ENCODE measurements around the gene MT1G. TPM values are rescaled to one million over a fixed set of nuclear protein-coding genes. Genes with fewer than 3 reads are reported as not detected.

Gene MT1G
- total and polyA plus RNA-seq, 7 experiments from 2014 or later, result 1.2 to 36.1 TPM; not detected in 5

- H3K4me1 ChIP-seq (ENCODE audit: control insufficient read depth in 2 of 2, insufficient read depth in 2 of 2, low read length in 2 of 2), result peaks cover 4 to 10% of the 10 kb centered on the region in 2 donors
- H3K27ac ChIP-seq (ENCODE audit: low read depth, low read length), result no peak overlapping the region
- Mint-ChIP-seq H3K4me1 (peaks cover 16 to 45% (median 27%) of the 10 kb centered on the region in 7 donors), H3K4me3 (peak overlapping the region in 8 of 10 donors; percentile 49 to 85 (median 65)), H3K9me3 (peaks cover 0 to 4% (median 0%) of the 10 kb centered on the region in 11 donors), H3K36me3 (peaks cover 0 to 4% (median 0%) of the 10 kb centered on the region in 5 donors), H3K27ac (no peak overlapping the region), H3K27me3 (peaks cover 67 to 80% (median 71%) of the 10 kb centered on the region in 5 donors)
- H3K27me3 ChIP-seq (ENCODE audit: control insufficient read depth in 2 of 2, insufficient read depth in 2 of 2, low read length in 2 of 2), result peaks cover 3 to 35% of the 10 kb centered on the region in 2 donors
- no peak for ATAC-seq
- H3K36me3 ChIP-seq (ENCODE audit: control insufficient read depth in 2 of 3, insufficient read depth in 3 of 3, low read length in 3 of 3), result no peaks in the 10 kb centered on the region
- no peak overlapping the region for H3K4me3 ChIP-seq (ENCODE audit: low read length)
- H3K9me3 ChIP-seq (ENCODE audit: control insufficient read depth in 2 of 3, low read length in 3 of 3), result no peaks in the 10 kb centered on the region
- intact Hi-C loops (cut with micrococcal nuclease), result no loop called here
- CTCF ChIA-PET, result no interaction called here
- DNase-seq, result no peak
- POLR2A ChIA-PET, result interaction anchor here (1.0 kb wide), 1 partner anchor 9 kb away, joined by 5 read pairs; no protein-coding TSS in a partner anchor
Observed at GRCh38 chr16:56632848-56633365, 35.0 kb downstream of the MT1G start.

- POLR2A ChIA-PET, result interaction anchor here (1.0 kb wide), 1 partner anchor 8 kb away, joined by 5 read pairs; no protein-coding TSS in a partner anchor
- no peaks in the 10 kb centered on the region for H3K36me3 ChIP-seq (ENCODE audit: control insufficient read depth in 2 of 3, insufficient read depth in 3 of 3, low read length in 3 of 3)
- Mint-ChIP-seq H3K27ac (no peak within 1 kb of the TSS), H3K9me3 (peaks cover 0 to 4% (median 0%) of the 10 kb centered on the region in 11 donors), H3K4me1 (peaks cover 13 to 39% (median 24%) of the 10 kb centered on the region in 7 donors), H3K4me3 (peak within 1 kb of the TSS; percentile 56 to 88 (median 73)), H3K27me3 (peaks cover 61 to 74% (median 65%) of the 10 kb centered on the region in 5 donors), H3K36me3 (peaks cover 0 to 4% (median 0%) of the 10 kb centered on the region in 5 donors)
- H3K4me3 ChIP-seq (ENCODE audit: low read length), result no peak within 1 kb of the TSS
- intact Hi-C loops (cut with micrococcal nuclease), result no loop called here
- ATAC-seq (peak; percentile 41), DNase-seq (no peak)
- peaks cover 3 to 34% of the 10 kb centered on the region in 2 donors for H3K27me3 ChIP-seq (ENCODE audit: control insufficient read depth in 2 of 2, insufficient read depth in 2 of 2, low read length in 2 of 2)
- CTCF ChIA-PET, result interaction anchor here (0.8 kb wide), 1 partner anchor 30 kb away, joined by 3 read pairs; no protein-coding TSS in a partner anchor
- H3K27ac ChIP-seq (ENCODE audit: low read depth, low read length), result no peak within 1 kb of the TSS
- peaks cover 4 to 10% of the 10 kb centered on the region in 2 donors for H3K4me1 ChIP-seq (ENCODE audit: control insufficient read depth in 2 of 2, insufficient read depth in 2 of 2, low read length in 2 of 2)
- H3K9me3 ChIP-seq (ENCODE audit: control insufficient read depth in 2 of 3, low read length in 3 of 3), result no peaks in the 10 kb centered on the region
Observed at GRCh38 chr16:56632156-56632847, 35.6 kb downstream of the MT1G start, which contains the start of gene MT1M. Gene MT1M (plus strand): TSS chr16:56632659. CDS start chr16:56632732, 73 bp downstream.

- Mint-ChIP-seq H3K4me1 (peaks cover 13 to 38% (median 24%) of the 10 kb centered on the region in 7 donors), H3K9me3 (peaks cover 0 to 4% (median 0%) of the 10 kb centered on the region in 11 donors), H3K36me3 (peaks cover 0 to 4% (median 0%) of the 10 kb centered on the region in 5 donors), H3K27ac (no peak overlapping the region), H3K4me3 (peak overlapping the region; percentile 25 to 88 (median 73)), H3K27me3 (peaks cover 58 to 68% (median 61%) of the 10 kb centered on the region in 5 donors)
- Histone ChIP-seq H3K36me3 (ENCODE audit: control insufficient read depth in 2 of 3, insufficient read depth in 3 of 3, low read length in 3 of 3) (no peaks in the 10 kb centered on the region), H3K4me1 (ENCODE audit: control insufficient read depth in 2 of 2, insufficient read depth in 2 of 2, low read length in 2 of 2) (peaks cover 4 to 10% of the 10 kb centered on the region in 2 donors), H3K27ac (ENCODE audit: low read depth, low read length) (no peak overlapping the region), H3K27me3 (ENCODE audit: control insufficient read depth in 2 of 2, insufficient read depth in 2 of 2, low read length in 2 of 2) (peaks cover 3 to 34% of the 10 kb centered on the region in 2 donors), H3K9me3 (ENCODE audit: control insufficient read depth in 2 of 3, low read length in 3 of 3) (no peaks in the 10 kb centered on the region), H3K4me3 (ENCODE audit: low read length) (no peak overlapping the region)
- no peak for ATAC-seq
- DNase-seq, result no peak
- intact Hi-C loops (cut with micrococcal nuclease), result no loop called here
- ChIA-PET CTCF (interaction anchor here (0.7 to 0.8 kb wide), 2 partner anchors 30 to 81 kb away, joined by 3 to 4 read pairs; no protein-coding TSS in a partner anchor), POLR2A (interaction anchor here (1.0 to 1.5 kb wide), 2 partner anchors 8 to 12 kb away, joined by 4 to 5 read pairs; no protein-coding TSS in a partner anchor)
Observed at GRCh38 chr16:56631832-56632155, 36.1 kb downstream of the MT1G start.

GRCh38 chr16:56631197-56631596 lies 36.7 kb downstream of the MT1G start:
- Histone ChIP-seq H3K9me3 (ENCODE audit: control insufficient read depth in 2 of 3, low read length in 3 of 3) (no peaks in the 10 kb centered on the region), H3K36me3 (ENCODE audit: control insufficient read depth in 2 of 3, insufficient read depth in 3 of 3, low read length in 3 of 3) (no peaks in the 10 kb centered on the region), H3K4me3 (ENCODE audit: low read length) (no peak overlapping the region), H3K4me1 (ENCODE audit: control insufficient read depth in 2 of 2, insufficient read depth in 2 of 2, low read length in 2 of 2) (peaks cover 4 to 11% of the 10 kb centered on the region in 2 donors), H3K27me3 (ENCODE audit: control insufficient read depth in 2 of 2, insufficient read depth in 2 of 2, low read length in 2 of 2) (peaks cover 3 to 28% of the 10 kb centered on the region in 2 donors), H3K27ac (ENCODE audit: low read depth, low read length) (no peak overlapping the region)
- intact Hi-C loops (cut with micrococcal nuclease), result no loop called here
- Mint-ChIP-seq H3K27me3 (peaks cover 52 to 62% (median 55%) of the 10 kb centered on the region in 5 donors), H3K4me1 (peaks cover 13 to 37% (median 23%) of the 10 kb centered on the region in 7 donors), H3K27ac (no peak overlapping the region), H3K4me3 (peak overlapping the region in 5 of 10 donors; percentile 70 to 85 (median 71)), H3K36me3 (peaks cover 0 to 4% (median 0%) of the 10 kb centered on the region in 5 donors), H3K9me3 (peaks cover 0 to 4% (median 0%) of the 10 kb centered on the region in 11 donors)
- ATAC-seq, result no peak
- CTCF ChIA-PET, result interaction anchor here (0.7 kb wide), 1 partner anchor 81 kb away, joined by 4 read pairs; no protein-coding TSS in a partner anchor
- POLR2A ChIA-PET, result interaction anchor here (0.9 to 1.5 kb wide), 2 partner anchors 12 to 45 kb away, joined by 4 read pairs; no protein-coding TSS in a partner anchor
- DNase-seq, result no peak

GRCh38 chr16:56630134-56630533 lies 37.7 kb downstream of the MT1G start:
- no peak overlapping the region for H3K4me3 Mint-ChIP-seq
- POLR2A ChIA-PET, result interaction anchor here (0.7 to 1.5 kb wide), 2 partner anchors 13 to 110 kb away, joined by 3 to 4 read pairs; no protein-coding TSS in a partner anchor
- H3K27ac Mint-ChIP-seq, result no peak overlapping the region
- intact Hi-C loops (cut with micrococcal nuclease), result no loop called here
- Histone ChIP-seq H3K27ac (ENCODE audit: low read depth, low read length) (no peak overlapping the region), H3K4me1 (ENCODE audit: control insufficient read depth in 2 of 2, insufficient read depth in 2 of 2, low read length in 2 of 2) (peaks cover 4 to 16% of the 10 kb centered on the region in 2 donors), H3K36me3 (ENCODE audit: control insufficient read depth in 2 of 3, insufficient read depth in 3 of 3, low read length in 3 of 3) (no peaks in the 10 kb centered on the region), H3K27me3 (ENCODE audit: control insufficient read depth in 2 of 2, insufficient read depth in 2 of 2, low read length in 2 of 2) (peaks cover 3 to 24% of the 10 kb centered on the region in 2 donors), H3K9me3 (ENCODE audit: control insufficient read depth in 2 of 3, low read length in 3 of 3) (no peaks in the 10 kb centered on the region), H3K4me3 (ENCODE audit: low read length) (no peak overlapping the region)
- ATAC-seq (peak; percentile 35), DNase-seq (no peak)
- H3K27me3 Mint-ChIP-seq, result peaks cover 47 to 55% (median 49%) of the 10 kb centered on the region in 5 donors
- H3K36me3 Mint-ChIP-seq, result peaks cover 0 to 4% (median 0%) of the 10 kb centered on the region in 5 donors
- peaks cover 0 to 4% (median 0%) of the 10 kb centered on the region in 11 donors for H3K9me3 Mint-ChIP-seq
- CTCF ChIA-PET, result no interaction called here
- peaks cover 15 to 36% (median 24%) of the 10 kb centered on the region in 7 donors for H3K4me1 Mint-ChIP-seq

- H3K4me3 Mint-ChIP-seq, result no peak overlapping the region
- peaks cover 15 to 36% (median 23%) of the 10 kb centered on the region in 7 donors for H3K4me1 Mint-ChIP-seq
- ATAC-seq (no peak), DNase-seq (no peak)
- Histone ChIP-seq H3K27me3 (ENCODE audit: control insufficient read depth in 2 of 2, insufficient read depth in 2 of 2, low read length in 2 of 2) (peaks cover 3 to 19% of the 10 kb centered on the region in 2 donors), H3K9me3 (ENCODE audit: control insufficient read depth in 2 of 3, low read length in 3 of 3) (no peaks in the 10 kb centered on the region), H3K4me3 (ENCODE audit: low read length) (no peak overlapping the region), H3K4me1 (ENCODE audit: control insufficient read depth in 2 of 2, insufficient read depth in 2 of 2, low read length in 2 of 2) (peaks cover 4 to 14% of the 10 kb centered on the region in 2 donors), H3K36me3 (ENCODE audit: control insufficient read depth in 2 of 3, insufficient read depth in 3 of 3, low read length in 3 of 3) (no peaks in the 10 kb centered on the region), H3K27ac (ENCODE audit: low read depth, low read length) (no peak overlapping the region)
- ChIA-PET CTCF (interaction anchor here (0.6 kb wide), 1 partner anchor 77 kb away, joined by 3 read pairs; no protein-coding TSS in a partner anchor), POLR2A (no interaction called here)
- peaks cover 0 to 2% (median 0%) of the 10 kb centered on the region in 11 donors for H3K9me3 Mint-ChIP-seq
- intact Hi-C loops (cut with micrococcal nuclease), result loop anchor here in 1 of 2 donors (5.0 kb wide), 1 partner anchor 52 kb away; no protein-coding TSS in a partner anchor
- H3K27me3 Mint-ChIP-seq, result peaks cover 41 to 50% (median 48%) of the 10 kb centered on the region in 5 donors
- H3K36me3 Mint-ChIP-seq, result peaks cover 0 to 4% (median 0%) of the 10 kb centered on the region in 5 donors
- no peak overlapping the region for H3K27ac Mint-ChIP-seq
Observed at GRCh38 chr16:56629531-56629930, 38.3 kb downstream of the MT1G start.
